GM18951 (cell line): Measurements from ENCODE around the gene ATP13A4.

Source experiments
- POLR2A ChIP-seq: IDR thresholded peaks from 4 replicates; pipeline ENCODE4 v1.6.1; 2011; ENCODE audit warnings: mild to moderate bottlenecking; ENCODE audit not compliant: insufficient read length, insufficient read depth; ENCODE audit errors: extremely low read depth
- in situ Hi-C: fragments of 300-500 bp; cut with MboI; formaldehyde crosslinking; loops from one replicate; pipeline ENCODE4 v1.12.0; 2022; ENCODE audit warnings: low sequenced_read_pairs, mixed read lengths, inconsistent platforms; ENCODE audit not compliant: unreplicated experiment

ATP13A4 gene

GRCh38 chr3:193574488-193575070 lies 19.9 kb upstream of the ATP13A4 start:
- in situ Hi-C loops: loop anchor here (10.0 to 25.0 kb wide), 3 partner anchors 120 to 1012 kb away; no protein-coding TSS in a partner anchor
- TF ChIP-seq POLR2A: no peak

GRCh38 chr3:193573403-193574191 lies 18.9 kb upstream of the ATP13A4 start:
- TF ChIP-seq POLR2A: no peak

GRCh38 chr3:193572426-193572908 lies 17.8 kb upstream of the ATP13A4 start:
- in situ Hi-C loops: loop anchor here (10.0 to 25.0 kb wide), 3 partner anchors 118 to 1010 kb away; no protein-coding TSS in a partner anchor
- TF ChIP-seq POLR2A: no peak

More at GRCh38 chr3:193573403-193574191, 18.9 kb upstream of the ATP13A4 start:
- in situ Hi-C loops: loop anchor here (10.0 to 25.0 kb wide), 3 partner anchors 119 to 1011 kb away; no protein-coding TSS in a partner anchor

DNA sequence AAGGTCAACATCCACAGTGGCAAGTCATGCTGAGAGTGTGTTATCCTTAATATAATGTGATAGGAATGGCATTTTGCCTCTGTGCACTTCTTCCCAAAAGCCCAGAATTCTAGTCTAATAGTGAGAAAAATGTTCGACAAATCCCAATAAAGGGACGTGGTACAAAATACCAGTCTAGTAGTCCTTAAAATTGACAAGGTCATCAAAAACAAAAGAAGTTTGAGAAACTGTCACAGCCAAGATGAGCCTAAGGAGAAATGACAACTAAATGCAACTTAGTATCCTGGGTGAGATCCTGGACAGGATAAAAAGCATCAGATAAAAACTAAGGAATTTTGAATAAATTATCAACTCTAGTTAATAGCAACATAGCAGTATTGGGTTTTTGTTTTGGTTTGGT lies 14.4 kb upstream of the ATP13A4 start:
- TF ChIP-seq POLR2A: no peak
- in situ Hi-C loops: loop anchor here (25.0 kb wide), 2 partner anchors 757 to 1007 kb away; no protein-coding TSS in a partner anchor

- TF ChIP-seq POLR2A: no peak
- in situ Hi-C loops: loop anchor here (25.0 kb wide), 2 partner anchors 752 to 1002 kb away; no protein-coding TSS in a partner anchor
Measured at GRCh38 chr3:193564012-193564411, 9.3 kb upstream of the ATP13A4 start.

DNA sequence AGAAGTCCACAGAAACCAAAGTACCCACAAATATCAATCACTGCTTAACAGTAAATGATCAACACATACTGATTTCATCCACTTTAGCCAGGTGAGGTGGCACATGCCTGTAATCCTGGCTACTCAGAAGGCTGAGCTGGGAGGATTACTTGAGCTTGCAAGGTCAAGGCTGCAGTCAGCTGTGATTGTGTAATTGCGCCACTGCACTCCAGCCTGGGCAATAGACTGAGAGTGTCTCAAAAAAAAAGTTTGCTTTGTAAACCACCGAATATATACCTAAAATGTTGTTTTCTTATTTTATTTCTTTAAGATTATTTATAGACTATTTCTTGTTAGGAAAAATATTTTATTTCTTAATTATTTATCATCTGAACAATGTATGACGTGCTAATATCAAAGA lies 8.7 kb upstream of the ATP13A4 start:
- in situ Hi-C loops: loop anchor here (25.0 kb wide), 2 partner anchors 751 to 1001 kb away; no protein-coding TSS in a partner anchor
- TF ChIP-seq POLR2A: no peak

DNA sequence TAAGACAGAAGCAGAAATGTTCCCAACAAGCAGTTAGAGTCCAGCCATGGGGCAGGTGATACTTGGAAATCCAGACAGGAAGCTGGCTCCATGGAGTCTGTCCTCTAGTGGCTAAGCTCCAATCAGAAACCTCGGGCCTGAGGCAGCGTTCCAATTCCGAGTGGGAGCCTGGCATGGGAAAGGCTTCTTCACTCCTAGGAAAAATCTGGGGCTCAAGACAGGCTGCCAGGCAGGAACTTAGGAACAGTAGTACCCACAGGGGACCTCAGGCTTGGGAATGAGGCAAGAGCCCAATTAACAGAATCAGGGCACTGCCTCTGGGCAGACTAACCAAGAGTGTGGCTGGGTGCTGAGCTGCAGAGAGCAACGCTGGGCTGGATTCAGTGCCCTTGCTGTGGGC lies 6.2 kb upstream of the ATP13A4 start:
- TF ChIP-seq POLR2A: no peak
- in situ Hi-C loops: loop anchor here (25.0 kb wide), 2 partner anchors 749 to 999 kb away; no protein-coding TSS in a partner anchor

DNA sequence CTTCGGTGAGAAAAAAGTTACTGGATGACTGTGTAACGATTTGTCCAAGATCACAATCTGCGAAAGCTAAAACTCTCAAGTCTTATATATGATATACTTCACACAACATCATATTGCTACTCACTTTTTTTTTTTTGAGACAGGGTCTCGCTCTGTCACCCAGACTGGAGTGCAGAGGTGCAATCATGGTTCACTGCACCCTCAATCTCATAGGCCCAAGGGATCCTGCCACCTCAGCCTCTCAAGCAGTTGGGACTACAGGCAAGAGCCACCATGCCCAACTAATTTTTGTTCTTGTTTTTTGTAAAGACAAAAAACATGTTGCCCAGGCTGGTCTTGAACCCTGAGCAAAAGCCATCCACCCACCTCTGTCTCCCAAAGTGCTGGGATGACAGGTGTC lies 5.4 kb upstream of the ATP13A4 start:
- in situ Hi-C loops: loop anchor here (25.0 kb wide), 2 partner anchors 748 to 998 kb away; no protein-coding TSS in a partner anchor
- TF ChIP-seq POLR2A: no peak

DNA sequence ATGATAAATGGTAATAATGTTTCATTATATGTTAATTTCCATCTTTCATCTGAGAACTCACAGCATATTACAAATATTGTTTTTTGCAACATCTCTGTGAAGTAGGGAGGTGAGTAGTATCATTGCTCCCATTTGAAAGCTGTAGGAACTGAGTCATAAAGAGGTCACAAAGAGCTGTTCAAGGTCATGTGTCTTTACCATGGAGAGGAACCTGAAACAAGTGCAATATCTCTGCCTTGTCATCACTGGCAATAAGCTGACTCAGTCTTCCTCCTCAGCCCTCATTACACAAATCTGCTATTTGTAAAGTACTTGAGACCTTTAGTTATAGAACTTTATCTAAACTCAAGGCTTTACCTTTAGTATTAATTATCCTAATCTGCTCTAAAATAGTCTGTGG lies 4.4 kb upstream of the ATP13A4 start:
- in situ Hi-C loops: loop anchor here (25.0 kb wide), 2 partner anchors 747 to 997 kb away; no protein-coding TSS in a partner anchor
- no peak for TF ChIP-seq POLR2A

GRCh38 chr3:193556841-193557240 lies 2.1 kb upstream of the ATP13A4 start:
- in situ Hi-C loops: loop anchor here (25.0 kb wide), 2 partner anchors 745 to 995 kb away; no protein-coding TSS in a partner anchor
- no peak for TF ChIP-seq POLR2A

- TF ChIP-seq POLR2A: no peak
- in situ Hi-C loops: loop anchor here (25.0 kb wide), 2 partner anchors 741 to 991 kb away; no protein-coding TSS in a partner anchor
Measured at GRCh38 chr3:193553586-193553985, 1.1 kb downstream of the ATP13A4 start.

DNA sequence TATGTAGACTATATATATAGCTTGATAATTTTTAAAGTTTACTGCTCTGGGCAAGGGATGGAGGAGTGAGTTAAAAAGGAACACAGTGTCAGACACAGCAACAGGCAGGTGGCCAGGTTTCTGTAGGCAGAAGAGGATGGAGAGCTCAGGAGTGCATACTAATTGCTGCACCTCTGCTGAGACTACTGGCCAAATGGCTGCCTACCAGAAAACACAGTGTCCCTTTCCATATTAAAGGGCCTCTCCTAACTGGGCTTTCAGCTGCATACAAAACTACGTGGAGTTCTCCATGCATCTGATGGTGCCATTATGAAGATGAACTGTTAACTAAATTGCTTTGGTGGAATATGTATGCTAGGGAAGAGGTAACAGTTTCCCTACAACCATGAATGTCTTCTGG lies 1.8 kb downstream of the ATP13A4 start:
- TF ChIP-seq POLR2A: no peak
- in situ Hi-C loops: loop anchor here (25.0 kb wide), 2 partner anchors 741 to 991 kb away; no protein-coding TSS in a partner anchor

GRCh38 chr3:193548406-193548805 lies 6.3 kb downstream of the ATP13A4 start:
- TF ChIP-seq POLR2A: no peak

More at GRCh38 chr3:193548406-193548805, 6.3 kb downstream of the ATP13A4 start:
- in situ Hi-C loops: no loop called here
